ENCODE measurements around the gene MOB2.

MOB2 gene

GRCh38 chr11:1460986-1461825 lies 25.4 kb downstream of the MOB2 start (continued):
- TF ChIP-seq CSDC2 (CRISPR knock-in tag; IDR thresholded peaks at IDR 0.05): no peak

- no peak for ATAC-seq
- no peak for TF ChIP-seq SNAI2 (CRISPR knock-in tag; IDR thresholded peaks at IDR 0.05)
- TF ChIP-seq CSDC2 (CRISPR knock-in tag; IDR thresholded peaks at IDR 0.05): no peak
- TF ChIP-seq ZFP30 (CRISPR knock-in tag; IDR thresholded peaks at IDR 0.05): no peak
- TF ChIP-seq GLIS3 (CRISPR knock-in tag; IDR thresholded peaks at IDR 0.05): no peak
- TF ChIP-seq CSRNP3 (CRISPR knock-in tag; IDR thresholded peaks at IDR 0.05): no peak
- no peak for TF ChIP-seq POU6F1 (CRISPR knock-in tag; IDR thresholded peaks at IDR 0.05; ENCODE audit: borderline replicate concordance, low read depth)
- no peak for TF ChIP-seq ZNF70 (CRISPR knock-in tag; IDR thresholded peaks at IDR 0.05)
- TF ChIP-seq ESRRG (CRISPR knock-in tag; IDR thresholded peaks at IDR 0.05): no peak
- TF ChIP-seq BACH2 (CRISPR knock-in tag; IDR thresholded peaks at IDR 0.05; ENCODE audit: borderline replicate concordance): no peak
Measured at GRCh38 chr11:1460396-1460985, 26.1 kb downstream of the MOB2 start.

GRCh38 chr11:1459764-1460395 lies 26.7 kb downstream of the MOB2 start:
- no peak for ATAC-seq
- TF ChIP-seq RARB (CRISPR knock-in tag; IDR thresholded peaks at IDR 0.05) (no peak), CREB5 (CRISPR knock-in tag; IDR thresholded peaks at IDR 0.05; ENCODE audit: low read depth) (no peak), ISL1 (CRISPR knock-in tag; IDR thresholded peaks at IDR 0.05) (no peak), TCF4 (CRISPR knock-in tag; IDR thresholded peaks at IDR 0.05; ENCODE audit: borderline replicate concordance) (no peak), ZNF8 (CRISPR knock-in tag; IDR thresholded peaks at IDR 0.05) (no peak), ZC3H10 (CRISPR knock-in tag; IDR thresholded peaks at IDR 0.05) (no peak), CSDC2 (CRISPR knock-in tag; IDR thresholded peaks at IDR 0.05) (no peak), ESRRG (CRISPR knock-in tag; IDR thresholded peaks at IDR 0.05) (no peak), ZFP3 (CRISPR knock-in tag; IDR thresholded peaks at IDR 0.05) (no peak), TSHZ2 (CRISPR knock-in tag; IDR thresholded peaks at IDR 0.05) (no peak), SNAI2 (CRISPR knock-in tag; IDR thresholded peaks at IDR 0.05) (no peak)

- ATAC-seq: no peak
Measured at GRCh38 chr11:1459219-1459575, 27.4 kb downstream of the MOB2 start.

More at GRCh38 chr11:1459219-1459575, 27.4 kb downstream of the MOB2 start:
- no peak for TF ChIP-seq TSHZ2 (CRISPR knock-in tag; IDR thresholded peaks at IDR 0.05)
- TF ChIP-seq PATZ1 (CRISPR knock-in tag; IDR thresholded peaks at IDR 0.05; ENCODE audit: borderline replicate concordance): no peak
